Mesendoderm (in vitro differentiated cells): ENCODE measurements around the gene UBXN2A.

ENCODE experiments used
- DNase-seq: peaks from one replicate; pipeline ENCODE4 v3.0.0; 2013
- H2AK5ac ChIP-seq: 2 replicates; pipeline ENCODE4 v1.6.1; 2013; ENCODE audit warnings: low read length, inconsistent platforms
- H2BK120ac ChIP-seq: 2 replicates; pipeline ENCODE4 v1.6.1; 2013; ENCODE audit warnings: low read depth, mild to moderate bottlenecking, low read length, moderate library complexity, mixed read lengths
- H2BK15ac ChIP-seq: replicated peaks from 2 replicates; pipeline ENCODE4 v1.6.1; 2013; ENCODE audit warnings: low read depth, mild to moderate bottlenecking, moderate library complexity
- H2BK5ac ChIP-seq: 2 replicates; pipeline ENCODE4 v1.6.1; 2013; ENCODE audit warnings: low read length, inconsistent platforms
- H3K18ac ChIP-seq: 2 replicates; pipeline ENCODE4 v1.6.1; 2013; ENCODE audit warnings: mild to moderate bottlenecking, low read length, mixed read lengths
- H3K23ac ChIP-seq: one replicate; pipeline ENCODE4 v1.6.1; 2013; ENCODE audit warnings: low read length
- H3K27ac ChIP-seq: 2 replicates; pipeline ENCODE4 v1.5.1; 2013; ENCODE audit warnings: low read depth, mild to moderate bottlenecking, inconsistent platforms, low read length, moderate library complexity
- H3K27me3 ChIP-seq: 2 replicates; pipeline ENCODE4 v1.6.1; 2013; ENCODE audit warnings: low read length, control low read depth, mild to moderate bottlenecking, inconsistent platforms; ENCODE audit not compliant: insufficient read depth, poor library complexity
- H3K36me3 ChIP-seq: 2 replicates; pipeline ENCODE4 v1.6.1; 2013; ENCODE audit warnings: low read length, inconsistent platforms; ENCODE audit not compliant: control insufficient read depth, insufficient read depth
- H3K4ac ChIP-seq: one replicate; pipeline ENCODE4 v1.6.1; 2013; ENCODE audit warnings: low read depth, mild to moderate bottlenecking, low read length, moderate library complexity
- H3K4me1 ChIP-seq: 2 replicates; pipeline ENCODE4 v1.6.1; 2013; ENCODE audit warnings: low read depth, low read length, inconsistent platforms; ENCODE audit not compliant: control insufficient read depth
- H3K4me2 ChIP-seq: 2 replicates; pipeline ENCODE4 v1.6.1; 2013; ENCODE audit warnings: low read length
- H3K4me3 ChIP-seq: 2 replicates; pipeline ENCODE4 v1.5.1; 2013; ENCODE audit warnings: mild to moderate bottlenecking, low read length
- H3K56ac ChIP-seq: one replicate; pipeline ENCODE4 v1.6.1; 2013; ENCODE audit warnings: low read length
- H3K79me1 ChIP-seq: 2 replicates; pipeline ENCODE4 v1.6.1; 2013; ENCODE audit warnings: low read length, inconsistent platforms
- H3K79me2 ChIP-seq: 2 replicates; pipeline ENCODE4 v1.6.1; 2013; ENCODE audit warnings: mild to moderate bottlenecking, low read length; ENCODE audit not compliant: control insufficient read depth, insufficient read depth
- H3K9ac ChIP-seq: 2 replicates; pipeline ENCODE4 v1.6.1; 2013; ENCODE audit warnings: low read length, inconsistent platforms
- H4K5ac ChIP-seq: one replicate; pipeline ENCODE4 v1.6.1; 2013; ENCODE audit warnings: low read length
- H4K8ac ChIP-seq: one replicate; pipeline ENCODE4 v1.6.1; 2013; ENCODE audit warnings: low read depth, mild to moderate bottlenecking, control low read depth, low read length, moderate library complexity
- WGBS: extraction: QIAGEN DNeasy Blood & Tissue Kit; methylation state at CpG from one replicate; pipeline ENCODE4 v1.1.7; 2013; ENCODE audit warnings: low lambda C conversion rate, missing lambda C conversion rate; ENCODE audit not compliant: insufficient coverage; ENCODE audit errors: extremely low coverage; 5-methylcytosine and 5-hydroxymethylcytosine counted together

UBXN2A gene

DNA sequence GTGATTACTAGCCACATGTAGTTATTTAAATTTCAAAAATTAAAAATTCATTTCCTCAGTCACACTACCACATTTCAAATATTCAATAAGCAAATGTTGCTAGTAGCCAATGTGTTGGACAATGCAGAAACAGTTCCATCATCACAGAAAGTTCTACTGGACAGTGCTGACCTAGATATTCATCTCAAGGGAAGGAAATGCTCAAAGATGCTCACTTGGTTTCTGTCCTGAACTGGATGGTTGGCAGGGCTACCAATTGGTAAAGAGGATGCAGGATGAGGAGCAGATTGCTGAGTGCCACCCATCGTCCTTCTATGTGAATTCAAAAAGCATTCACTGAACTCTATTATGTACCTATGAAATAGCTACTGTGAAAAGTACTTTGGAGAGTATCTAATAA is 6.0 kb upstream of the UBXN2A start:
- WGBS, result no CpG with 5 or more reads among the region's 1 CpG
- Histone ChIP-seq H3K56ac (no peak overlapping the region), H3K9ac (no peak overlapping the region), H3K27me3 (no peaks in the 10 kb centered on the region), H3K4me1 (no peaks in the 10 kb centered on the region), H3K36me3 (no peaks in the 10 kb centered on the region), H3K18ac (no peak overlapping the region), H2BK15ac (no peak overlapping the region), H2BK5ac (no peak overlapping the region), H3K79me1 (no peaks in the 10 kb centered on the region), H3K4me2 (no peak overlapping the region), H3K27ac (no peak overlapping the region), H4K8ac (no peak overlapping the region), H3K79me2 (no peaks in the 10 kb centered on the region), H3K4ac (no peak overlapping the region), H3K4me3 (no peak overlapping the region), H4K5ac (no peak overlapping the region), H3K23ac (no peak overlapping the region), H2BK120ac (no peak overlapping the region), H2AK5ac (no peak overlapping the region)
- no peak for DNase-seq

DNA sequence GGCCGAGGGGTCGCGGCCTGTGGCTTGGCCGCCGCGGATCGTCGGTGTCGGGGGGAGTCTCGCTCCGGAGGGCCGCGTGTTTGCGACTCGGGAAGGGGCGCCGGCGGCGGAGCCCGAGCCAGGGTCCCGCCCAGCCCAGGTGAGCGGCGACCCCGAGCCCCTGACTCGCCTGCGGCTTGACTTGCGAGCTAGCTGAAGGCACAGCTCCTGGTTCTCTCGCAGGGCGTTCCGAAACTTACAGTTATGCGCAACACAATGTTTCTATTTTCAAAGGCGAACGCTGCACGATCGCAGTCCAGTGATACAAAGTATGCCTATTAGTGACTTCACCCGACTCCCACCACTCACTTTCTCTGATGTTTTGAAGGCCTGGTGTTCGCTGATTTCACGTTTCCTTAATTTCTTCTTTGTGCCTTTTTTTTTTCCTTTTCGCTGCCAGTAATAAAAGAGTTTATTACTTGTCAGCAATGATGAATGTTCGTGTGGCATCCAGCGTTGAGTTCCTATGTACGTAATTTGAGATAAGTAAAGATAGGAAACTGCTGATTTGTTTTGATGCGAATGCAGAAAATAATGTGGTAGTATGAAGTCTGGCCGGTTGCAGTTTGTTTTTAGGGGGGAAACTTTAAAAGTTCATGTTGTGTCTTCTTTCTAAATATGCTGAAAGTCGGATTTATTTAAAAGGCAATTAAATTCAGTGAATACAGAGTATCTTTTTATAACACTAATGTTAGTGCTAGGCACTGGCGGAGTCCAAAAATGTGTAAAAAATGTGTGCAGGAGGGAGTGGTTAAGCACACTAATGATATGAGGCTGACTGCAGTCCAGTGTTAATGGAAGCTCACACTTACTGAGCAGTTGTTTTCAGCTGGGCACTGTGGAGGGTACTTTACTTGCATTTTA is 706 bp downstream of the UBXN2A start:
- no CpG with 5 or more reads among the region's 46 CpGs for WGBS
- DNase-seq, result no peak
- H2AK5ac ChIP-seq, result no peak overlapping the region

DNA sequence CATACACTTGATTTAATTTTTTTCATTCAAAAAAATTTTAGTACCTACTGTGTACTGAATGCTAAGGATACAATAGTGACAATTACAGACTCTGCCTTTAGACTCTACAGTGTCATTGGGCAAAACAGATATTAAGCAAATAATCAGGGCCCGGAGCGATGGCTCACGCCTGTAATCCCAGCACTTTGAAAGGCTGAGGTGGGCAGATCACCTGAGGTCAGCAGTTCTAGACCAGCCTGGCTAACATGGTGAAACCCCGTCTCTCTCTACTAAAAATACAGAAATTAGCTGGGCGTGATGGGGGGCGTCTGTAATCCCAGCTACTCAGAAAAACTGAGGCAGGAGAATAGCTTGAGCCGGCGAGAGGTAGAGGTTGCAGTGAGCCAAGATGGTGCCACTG is 1.4 kb downstream of the UBXN2A start:
- Histone ChIP-seq H3K4ac (peak overlapping the region; percentile 8), H2BK5ac (no peak overlapping the region), H4K5ac (no peak overlapping the region), H3K4me2 (no peak overlapping the region), H3K23ac (no peak overlapping the region), H3K79me1 (peaks cover 4% of the 10 kb centered on the region), H3K79me2 (peaks cover 15% of the 10 kb centered on the region), H3K36me3 (no peaks in the 10 kb centered on the region), H3K56ac (no peak overlapping the region), H2AK5ac (no peak overlapping the region), H2BK120ac (no peak overlapping the region), H3K27ac (no peak overlapping the region), H2BK15ac (no peak overlapping the region), H3K27me3 (no peaks in the 10 kb centered on the region), H3K4me1 (no peaks in the 10 kb centered on the region), H4K8ac (no peak overlapping the region), H3K9ac (no peak overlapping the region), H3K18ac (no peak overlapping the region), H3K4me3 (no peak overlapping the region)
- no peak for DNase-seq
- no CpG with 5 or more reads among the region's 8 CpGs for WGBS

More for the DNA sequence above, 706 bp downstream of the UBXN2A start:
- Histone ChIP-seq H3K56ac (peak overlapping the region; percentile 97), H3K4me3 (peak overlapping the region; percentile 85), H3K4ac (no peak overlapping the region), H3K36me3 (no peaks in the 10 kb centered on the region), H3K9ac (peak overlapping the region; percentile 91), H3K79me1 (peaks cover 4% of the 10 kb centered on the region), H3K27ac (peak overlapping the region; percentile 92), H4K5ac (no peak overlapping the region), H3K23ac (no peak overlapping the region), H2BK5ac (no peak overlapping the region), H2BK15ac (no peak overlapping the region), H3K79me2 (peaks cover 14% of the 10 kb centered on the region), H4K8ac (no peak overlapping the region), H3K27me3 (no peaks in the 10 kb centered on the region), H2BK120ac (no peak overlapping the region), H3K4me2 (peak overlapping the region; percentile 76), H3K18ac (peak overlapping the region; percentile 97), H3K4me1 (no peaks in the 10 kb centered on the region)

DNA sequence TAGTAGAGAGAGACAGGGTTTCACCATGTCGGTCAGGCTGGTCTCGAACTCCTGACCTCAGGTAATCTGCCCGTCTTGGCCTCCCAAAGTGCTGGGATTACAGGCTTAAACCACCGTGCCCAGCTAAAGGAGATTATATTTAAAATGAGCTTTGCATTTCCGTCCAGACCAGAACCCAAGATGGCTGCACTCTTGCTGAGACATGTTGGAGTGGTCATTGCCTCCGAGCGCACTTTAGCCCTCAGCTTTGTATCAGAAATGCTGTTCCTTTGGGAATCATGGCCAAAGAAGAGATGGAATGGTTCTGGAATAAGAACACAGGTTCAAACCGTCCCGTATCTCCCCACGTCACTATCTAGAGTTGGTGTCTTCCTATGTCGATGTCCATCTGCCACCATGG is 3.4 kb downstream of the UBXN2A start:
- no CpG with 5 or more reads among the region's 11 CpGs for WGBS
- no peak overlapping the region for H2AK5ac ChIP-seq
- peaks cover 19% of the 10 kb centered on the region for H3K79me2 ChIP-seq
- H2BK15ac ChIP-seq, result no peak overlapping the region
- H3K18ac ChIP-seq, result no peak overlapping the region
- H3K27me3 ChIP-seq, result no peaks in the 10 kb centered on the region
- no peak overlapping the region for H3K56ac ChIP-seq
- peaks cover 5% of the 10 kb centered on the region for H3K79me1 ChIP-seq
- H4K5ac ChIP-seq, result no peak overlapping the region
- no peak overlapping the region for H3K9ac ChIP-seq
- no peaks in the 10 kb centered on the region for H3K36me3 ChIP-seq
- H3K4ac ChIP-seq, result no peak overlapping the region
- no peaks in the 10 kb centered on the region for H3K4me1 ChIP-seq
- no peak overlapping the region for H3K4me3 ChIP-seq
- H2BK5ac ChIP-seq, result no peak overlapping the region
- no peak overlapping the region for H2BK120ac ChIP-seq
- H3K4me2 ChIP-seq, result no peak overlapping the region
- no peak overlapping the region for H3K27ac ChIP-seq
- no peak overlapping the region for H3K23ac ChIP-seq
- H4K8ac ChIP-seq, result no peak overlapping the region
- DNase-seq, result no peak

DNA sequence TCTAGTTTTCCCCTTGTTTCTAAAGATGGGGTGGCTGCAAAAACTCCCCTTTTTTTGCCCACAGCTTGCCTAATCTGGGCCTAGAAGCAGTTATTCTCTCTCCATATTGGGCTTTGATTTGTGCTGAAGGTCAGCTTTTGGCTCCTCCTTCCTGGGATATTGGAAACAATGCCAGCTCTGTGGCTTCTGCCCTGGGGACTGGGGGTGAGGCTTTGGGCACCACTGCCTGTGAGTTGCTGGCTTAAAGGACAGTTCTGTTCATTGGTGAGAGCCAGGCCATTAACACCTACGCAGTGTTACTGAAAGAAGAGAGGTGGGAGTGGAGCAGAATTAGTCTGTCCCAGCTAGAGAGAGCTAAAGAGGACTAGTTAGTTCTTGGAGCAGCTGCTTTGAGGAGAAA is 4.3 kb downstream of the UBXN2A start:
- H3K27ac ChIP-seq, result no peak overlapping the region
- peaks cover 19% of the 10 kb centered on the region for H3K79me2 ChIP-seq
- no peak overlapping the region for H4K8ac ChIP-seq
- DNase-seq, result peak; percentile 66
- no peaks in the 10 kb centered on the region for H3K27me3 ChIP-seq
- H4K5ac ChIP-seq, result no peak overlapping the region
- H3K4me2 ChIP-seq, result no peak overlapping the region
- H2AK5ac ChIP-seq, result no peak overlapping the region
- no peaks in the 10 kb centered on the region for H3K4me1 ChIP-seq
- H2BK15ac ChIP-seq, result no peak overlapping the region
- H3K23ac ChIP-seq, result no peak overlapping the region
- H3K4ac ChIP-seq, result no peak overlapping the region
- no CpG with 5 or more reads among the region's 1 CpG for WGBS
- H2BK120ac ChIP-seq, result no peak overlapping the region
- no peaks in the 10 kb centered on the region for H3K36me3 ChIP-seq
- no peak overlapping the region for H2BK5ac ChIP-seq
- H3K56ac ChIP-seq, result no peak overlapping the region
- no peak overlapping the region for H3K9ac ChIP-seq
- H3K18ac ChIP-seq, result no peak overlapping the region
- no peak overlapping the region for H3K4me3 ChIP-seq
- H3K79me1 ChIP-seq, result peaks cover 5% of the 10 kb centered on the region

DNA sequence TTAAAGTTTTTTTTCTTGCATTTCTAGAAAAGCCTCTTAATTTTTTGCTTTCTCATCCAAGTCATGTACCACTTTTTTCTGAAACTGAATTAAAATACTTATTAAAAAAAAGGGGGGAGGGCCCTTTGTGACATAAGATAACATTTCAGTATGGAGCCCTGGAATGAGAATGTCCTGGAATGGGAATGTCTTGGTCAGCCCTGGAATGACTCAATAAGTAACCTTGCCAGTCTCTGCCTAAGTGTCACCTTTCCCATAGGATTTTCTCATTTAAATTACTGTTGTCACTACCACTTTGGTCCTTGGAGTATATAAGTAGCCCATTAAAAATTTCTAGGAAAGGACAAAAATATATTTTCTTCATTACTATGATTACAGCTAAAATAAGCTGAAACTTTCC is 4.7 kb downstream of the UBXN2A start:
- Histone ChIP-seq H4K8ac (no peak overlapping the region), H3K36me3 (no peaks in the 10 kb centered on the region), H2BK5ac (no peak overlapping the region), H3K9ac (no peak overlapping the region), H2BK120ac (no peak overlapping the region), H3K4me2 (no peak overlapping the region), H3K27ac (no peak overlapping the region), H2BK15ac (no peak overlapping the region), H3K4ac (no peak overlapping the region), H3K23ac (no peak overlapping the region), H3K4me3 (no peak overlapping the region), H3K56ac (no peak overlapping the region), H3K79me2 (peaks cover 19% of the 10 kb centered on the region), H3K79me1 (peaks cover 5% of the 10 kb centered on the region), H3K4me1 (no peaks in the 10 kb centered on the region), H4K5ac (no peak overlapping the region), H3K27me3 (no peaks in the 10 kb centered on the region), H2AK5ac (no peak overlapping the region), H3K18ac (no peak overlapping the region)
- peak; percentile 25 for DNase-seq
